H9 (cell line): ENCODE results near the gene VILL. TPM values are rescaled to one million over a fixed set of nuclear protein-coding genes. Genes with fewer than 3 reads are reported as not detected.

ENCODE experiments used
- DNase-seq: peaks from one replicate; pipeline ENCODE4 v3.0.0-alpha.2; 2017
- H2AFZ ChIP-seq: one replicate; pipeline ENCODE4 v1.6.1; 2013; ENCODE audit warnings: mild to moderate bottlenecking, low read length, control low read depth, moderate library complexity
- H2AK5ac ChIP-seq: 2 replicates; pipeline ENCODE4 v1.6.1; 2013; ENCODE audit warnings: low read length, control low read depth, mixed read lengths; ENCODE audit not compliant: insufficient read length
- H2BK120ac ChIP-seq: one replicate; pipeline ENCODE4 v1.6.1; 2013; ENCODE audit warnings: low read depth, mild to moderate bottlenecking, low read length, control low read depth, inconsistent platforms; ENCODE audit not compliant: poor library complexity, severe bottlenecking
- H2BK12ac ChIP-seq: 2 replicates; pipeline ENCODE4 v1.6.1; 2013; ENCODE audit warnings: low read length, control low read depth, mixed read lengths, low read depth; ENCODE audit not compliant: insufficient read length
- H2BK15ac ChIP-seq: 2 replicates; pipeline ENCODE4 v1.6.1; 2013; ENCODE audit warnings: low read depth, low read length, control low read depth
- H2BK20ac ChIP-seq: one replicate; pipeline ENCODE4 v1.6.1; 2013; ENCODE audit warnings: low read depth, mild to moderate bottlenecking, low read length, control low read depth, inconsistent platforms; ENCODE audit not compliant: poor library complexity, severe bottlenecking
- H2BK5ac ChIP-seq: 2 replicates; pipeline ENCODE4 v1.6.1; 2013; ENCODE audit warnings: low read length, control low read depth, mixed read lengths; ENCODE audit not compliant: insufficient read length
- H3K14ac ChIP-seq: 2 replicates; pipeline ENCODE4 v1.6.1; 2013; ENCODE audit warnings: low read length, control low read depth; ENCODE audit not compliant: insufficient read depth
- H3K18ac ChIP-seq: 2 replicates; pipeline ENCODE4 v1.6.1; 2013; ENCODE audit warnings: low read depth, mild to moderate bottlenecking, mixed read lengths, low read length, control low read depth; ENCODE audit not compliant: insufficient read length
- H3K23ac ChIP-seq: 2 replicates; pipeline ENCODE4 v1.6.1; 2013; ENCODE audit warnings: low read length, control low read depth, mixed read lengths, low read depth; ENCODE audit not compliant: insufficient read length
- H3K23me2 ChIP-seq: 2 replicates; pipeline ENCODE4 v1.6.1; 2013; ENCODE audit warnings: low read depth, mild to moderate bottlenecking, mixed read lengths, low read length, control low read depth; ENCODE audit not compliant: insufficient read length, poor library complexity, severe bottlenecking
- H3K27ac ChIP-seq: 2 replicates; pipeline ENCODE4 v1.5.1; 2013; ENCODE audit warnings: low read length, control low read depth, mixed read lengths, low read depth; ENCODE audit not compliant: insufficient read length
- H3K27me3 ChIP-seq: 2 replicates; pipeline ENCODE4 v1.6.1; 2013; ENCODE audit warnings: low read length, control low read depth, inconsistent platforms; ENCODE audit not compliant: insufficient read depth
- H3K4ac ChIP-seq: 2 replicates; pipeline ENCODE4 v1.6.1; 2013; ENCODE audit warnings: low read depth, mild to moderate bottlenecking, control low read depth, inconsistent platforms, low read length, moderate library complexity
- H3K4me1 ChIP-seq: 2 replicates; pipeline ENCODE4 v1.6.1; 2013; ENCODE audit warnings: low read length, control low read depth, inconsistent platforms; ENCODE audit not compliant: insufficient read depth
- H3K4me2 ChIP-seq: 2 replicates; pipeline ENCODE4 v1.6.1; 2013; ENCODE audit warnings: low read length, control low read depth, mixed read lengths; ENCODE audit not compliant: insufficient read length, insufficient read depth
- H3K56ac ChIP-seq: 2 replicates; pipeline ENCODE4 v1.6.1; 2013; ENCODE audit warnings: low read depth, mild to moderate bottlenecking, mixed read lengths, low read length, control low read depth; ENCODE audit not compliant: insufficient read length
- H3K79me1 ChIP-seq: 2 replicates; pipeline ENCODE4 v1.6.1; 2013; ENCODE audit warnings: low read depth, mild to moderate bottlenecking, moderate library complexity, low read length, control low read depth, inconsistent platforms; ENCODE audit not compliant: insufficient read depth, poor library complexity, severe bottlenecking
- H3K79me2 ChIP-seq: 2 replicates; pipeline ENCODE4 v1.6.1; 2013; ENCODE audit warnings: low read length, control low read depth, inconsistent platforms; ENCODE audit not compliant: insufficient read depth
- H3K9ac ChIP-seq: 2 replicates; pipeline ENCODE4 v1.6.1; 2013; ENCODE audit warnings: low read length, control low read depth, mixed read lengths; ENCODE audit not compliant: insufficient read length; ENCODE audit errors: extremely low read depth
- H3K9me3 ChIP-seq: one replicate; pipeline ENCODE4 v1.6.1; 2013; ENCODE audit warnings: low read depth, low read length, inconsistent platforms; ENCODE audit not compliant: control insufficient read depth
- H3T11ph ChIP-seq: one replicate; pipeline ENCODE4 v1.6.1; 2013; ENCODE audit warnings: mild to moderate bottlenecking, low read length, control low read depth, inconsistent platforms
- H4K20me1 ChIP-seq: one replicate; pipeline ENCODE4 v1.6.1; 2013; ENCODE audit not compliant: control insufficient read depth, insufficient read length, insufficient read depth
- H4K5ac ChIP-seq: 2 replicates; pipeline ENCODE4 v1.6.1; 2013; ENCODE audit warnings: low read depth, mild to moderate bottlenecking, mixed read lengths, low read length, control low read depth; ENCODE audit not compliant: insufficient read length
- H4K8ac ChIP-seq: replicated peaks from 2 replicates; pipeline ENCODE4 v1.6.1; 2013; ENCODE audit warnings: low read length, control low read depth, mixed read lengths, low read depth; ENCODE audit not compliant: insufficient read length
- H4K91ac ChIP-seq: 2 replicates; pipeline ENCODE4 v1.6.1; 2013; ENCODE audit warnings: low read depth, mild to moderate bottlenecking, moderate library complexity, mixed read lengths, low read length, control low read depth; ENCODE audit not compliant: insufficient read length
- H3K27ac Mint-ChIP-seq, 3 experiments: 2 replicates in 2 of 3; 3 replicates in 1 of 3; pipeline ENCODE4 v1.8.0; 2020 to 2021; ENCODE audit warnings: mixed read lengths in 3 of 3, mild to moderate bottlenecking in 1 of 3, moderate library complexity in 1 of 3
- H3K27me3 Mint-ChIP-seq: 2 replicates; pipeline ENCODE4 v1.8.0; 2021; ENCODE audit warnings: low read depth, mild to moderate bottlenecking, moderate library complexity, mixed read lengths
- H3K36me3 Mint-ChIP-seq, 3 experiments: 2 replicates in 2 of 3; 3 replicates in 1 of 3; pipeline ENCODE4 v1.8.0; 2020 to 2021; ENCODE audit warnings: low read depth in 3 of 3, mixed read lengths in 3 of 3; ENCODE audit not compliant: insufficient read depth in 1 of 3
- H3K4me1 Mint-ChIP-seq, 2 experiments: 2 replicates each; pipeline ENCODE4 v1.8.0; 2020; ENCODE audit warnings: mixed read lengths in 2 of 2
- H3K4me3 Mint-ChIP-seq, 2 experiments: 2 replicates in 1 of 2; 3 replicates in 1 of 2; pipeline ENCODE4 v1.8.0; 2020 to 2021; ENCODE audit warnings: mild to moderate bottlenecking in 2 of 2, mixed read lengths in 2 of 2, moderate library complexity in 1 of 2
- H3K9me3 Mint-ChIP-seq, 2 experiments: 2 replicates in 1 of 2; 3 replicates in 1 of 2; pipeline ENCODE4 v1.8.0; 2020; ENCODE audit warnings: mild to moderate bottlenecking in 2 of 2, mixed read lengths in 2 of 2, moderate library complexity in 1 of 2
- CTCF ChIP-seq: fragments of 200-600 bp; sonication (generic); conservative IDR thresholded peaks from 3 replicates; pipeline ENCODE4 v1.8.0; 2021; ENCODE audit warnings: antibody characterized with exemption, mild to moderate bottlenecking
- WGBS: extraction: QIAGEN DNeasy Blood & Tissue Kit; methylation state at CpG from one replicate; pipeline ENCODE4 v1.1.7; 2013; ENCODE audit warnings: missing lambda C conversion rate, low lambda C conversion rate, mixed read lengths; ENCODE audit not compliant: insufficient read length; ENCODE audit errors: extremely low coverage; 5-methylcytosine and 5-hydroxymethylcytosine counted together
- total RNA-seq: library from RNA; stranded (reverse); gene quantifications from 2 replicates; pipeline ENCODE4 v1.2.1, GENCODE V29; 2021

The VILL gene
- total RNA-seq, 1 experiment from 2014 or later: 3.2 TPM

GRCh38 chr3:37964716-37965115 lies 25.9 kb upstream of the VILL start:
- Histone ChIP-seq H4K91ac (no peak overlapping the region), H3T11ph (no peak overlapping the region), H3K79me1 (no peaks in the 10 kb centered on the region), H3K9ac (no peak overlapping the region), H3K4ac (no peak overlapping the region), H3K23me2 (no peaks in the 10 kb centered on the region), H2BK120ac (no peak overlapping the region), H3K27me3 (no peaks in the 10 kb centered on the region), H3K4me2 (no peak overlapping the region), H2BK5ac (no peak overlapping the region), H3K27ac (no peak overlapping the region), H2AFZ (no peak overlapping the region), H2AK5ac (no peak overlapping the region), H3K79me2 (no peaks in the 10 kb centered on the region), H2BK15ac (no peak overlapping the region), H4K8ac (no peak overlapping the region), H3K14ac (no peak overlapping the region), H2BK20ac (no peak overlapping the region), H2BK12ac (no peak overlapping the region), H4K20me1 (no peaks in the 10 kb centered on the region), H3K18ac (no peak overlapping the region), H3K56ac (no peak overlapping the region), H3K4me1 (peaks cover 16% of the 10 kb centered on the region; the same call in 1 of the 2 replicates), H3K23ac (no peak overlapping the region), H4K5ac (no peak overlapping the region), H3K9me3 (no peaks in the 10 kb centered on the region)
- Mint-ChIP-seq H3K9me3 (no peaks in the 10 kb centered on the region), H3K4me1 (peaks cover 30% of the 10 kb centered on the region in 2 experiments), H3K4me3 (no peak overlapping the region), H3K36me3 (peaks cover 2 to 5% (median 4%) of the 10 kb centered on the region in 3 experiments; a peak in 6 of 7 replicates), H3K27ac (no peak overlapping the region), H3K27me3 (no peaks in the 10 kb centered on the region)
- DNase-seq: no peak
- no peak for TF ChIP-seq CTCF
- WGBS: no CpG with 5 or more reads among the region's 1 CpG
